ENCODE measurements around the gene EHF. TPM values are rescaled to one million over a fixed set of nuclear protein-coding genes. Genes with fewer than 3 reads are reported as not detected.

Gene EHF
- total RNA-seq, 1 experiment from 2014 or later: 118 TPM

DNA sequence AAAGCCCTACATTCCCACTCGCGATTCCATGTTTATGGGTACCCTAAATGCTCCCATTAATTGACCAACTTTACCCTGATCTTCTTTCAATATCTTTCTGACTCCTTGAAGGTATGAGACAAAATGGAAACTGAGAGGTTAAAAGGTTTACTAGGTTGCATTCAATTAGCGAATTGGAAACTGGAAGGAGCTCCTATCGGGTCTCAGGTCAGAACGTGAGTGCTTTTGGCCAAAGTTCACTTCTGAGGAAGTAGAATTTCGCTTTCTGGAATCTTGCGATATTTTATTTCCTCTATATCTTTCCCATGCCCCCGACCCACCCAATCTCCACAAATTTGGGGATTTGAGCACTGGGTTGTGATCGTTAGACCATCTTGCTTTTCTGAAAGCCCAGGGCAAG lies 2.6 kb downstream of the EHF start:
- Histone ChIP-seq H3K4me1 (replicated peaks; ENCODE audit: insufficient read depth) (peaks cover 67% of the 10 kb centered on the region), H3K36me3 (ENCODE audit: low read depth) (peaks cover 53% of the 10 kb centered on the region), H3K27ac (peak overlapping the region; percentile 96), H3K79me2 (ENCODE audit: low read depth) (peaks cover 95% of the 10 kb centered on the region), H2AFZ (no peak overlapping the region), H3F3A (ENCODE audit: insufficient read depth, low read depth) (peaks cover 48% of the 10 kb centered on the region), H3K27me3 (ENCODE audit: insufficient read depth, low read depth) (no peaks in the 10 kb centered on the region), H3K4me3 (peak overlapping the region; percentile 89), H4K20me1 (ENCODE audit: insufficient read depth) (peaks cover 20% of the 10 kb centered on the region), H3K9me3 (ENCODE audit: insufficient read depth, low read depth) (no peaks in the 10 kb centered on the region), H3K4me2 (peak overlapping the region; percentile 97), H3K9me2 (ENCODE audit: insufficient read depth) (no peaks in the 10 kb centered on the region)
- DNase-seq: peak in 1 of 2 experiments; percentile 35
- POLR2A ChIA-PET (ENCODE audit: unreplicated experiment): interaction anchor here (0.6 kb wide), 2 partner anchors 9 to 58 kb away, joined by 3 read pairs; no protein-coding TSS in a partner anchor
- intact Hi-C loops (cut with micrococcal nuclease; ENCODE audit: unreplicated experiment): loop anchor here (5.0 kb wide), 1 partner anchor 44 kb away; no protein-coding TSS in a partner anchor
- TF ChIP-seq, protein P1, sequence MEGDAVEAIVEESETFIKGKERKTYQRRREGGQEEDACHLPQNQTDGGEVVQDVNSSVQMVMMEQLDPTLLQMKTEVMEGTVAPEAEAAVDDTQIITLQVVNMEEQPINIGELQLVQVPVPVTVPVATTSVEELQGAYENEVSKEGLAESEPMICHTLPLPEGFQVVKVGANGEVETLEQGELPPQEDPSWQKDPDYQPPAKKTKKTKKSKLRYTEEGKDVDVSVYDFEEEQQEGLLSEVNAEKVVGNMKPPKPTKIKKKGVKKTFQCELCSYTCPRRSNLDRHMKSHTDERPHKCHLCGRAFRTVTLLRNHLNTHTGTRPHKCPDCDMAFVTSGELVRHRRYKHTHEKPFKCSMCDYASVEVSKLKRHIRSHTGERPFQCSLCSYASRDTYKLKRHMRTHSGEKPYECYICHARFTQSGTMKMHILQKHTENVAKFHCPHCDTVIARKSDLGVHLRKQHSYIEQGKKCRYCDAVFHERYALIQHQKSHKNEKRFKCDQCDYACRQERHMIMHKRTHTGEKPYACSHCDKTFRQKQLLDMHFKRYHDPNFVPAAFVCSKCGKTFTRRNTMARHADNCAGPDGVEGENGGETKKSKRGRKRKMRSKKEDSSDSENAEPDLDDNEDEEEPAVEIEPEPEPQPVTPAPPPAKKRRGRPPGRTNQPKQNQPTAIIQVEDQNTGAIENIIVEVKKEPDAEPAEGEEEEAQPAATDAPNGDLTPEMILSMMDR (conservative IDR thresholded peaks at IDR 0.05): no peak
- no peak for TF ChIP-seq EZH2 (IDR thresholded peaks at IDR 0.05; ENCODE audit: low read depth)
- no TSS peak for BruUV-seq (replicated peaks)
- CTCF ChIA-PET: no interaction called here

DNA sequence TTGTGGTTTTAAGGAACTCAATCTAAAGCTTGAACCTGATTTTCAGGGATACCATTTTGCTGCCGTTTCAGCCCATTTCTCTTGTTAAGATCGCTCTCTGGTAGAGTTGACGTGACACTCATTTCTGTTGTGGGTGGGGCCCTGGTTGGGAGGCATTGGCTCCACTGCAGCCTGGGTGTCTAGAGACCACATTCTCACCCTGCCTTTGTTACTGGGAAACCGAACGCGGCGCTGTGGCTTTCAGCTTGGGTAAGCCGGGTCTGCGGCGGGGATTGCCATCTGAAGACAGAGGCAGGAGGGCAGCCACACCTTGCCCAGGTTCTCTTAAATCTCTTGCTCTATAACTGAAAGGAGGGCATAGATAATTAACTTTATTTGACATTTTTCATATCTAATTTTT lies 3.2 kb downstream of the EHF start:
- no peaks in the 10 kb centered on the region for H3K9me2 ChIP-seq (ENCODE audit: insufficient read depth)
- POLR2A ChIA-PET (ENCODE audit: unreplicated experiment): interaction anchor here (0.6 to 1.6 kb wide), 4 partner anchors 9 to 796 kb away, joined by 3 to 11 read pairs (median 7); no protein-coding TSS in a partner anchor
- peaks cover 20% of the 10 kb centered on the region for H4K20me1 ChIP-seq (ENCODE audit: insufficient read depth)
- peaks cover 67% of the 10 kb centered on the region for H3K4me1 ChIP-seq (replicated peaks; ENCODE audit: insufficient read depth)
- TF ChIP-seq, protein P1 (conservative IDR thresholded peaks at IDR 0.05): peak; percentile 27; the same call in 1 of the 2 replicates
- no peak for TF ChIP-seq EZH2 (IDR thresholded peaks at IDR 0.05; ENCODE audit: low read depth)
- H3K4me2 ChIP-seq: peak overlapping the region; percentile 97
- H3F3A ChIP-seq (ENCODE audit: insufficient read depth, low read depth): peaks cover 54% of the 10 kb centered on the region
- BruUV-seq (replicated peaks): no TSS peak
- peaks cover 97% of the 10 kb centered on the region for H3K79me2 ChIP-seq (ENCODE audit: low read depth)
- DNase-seq: peak; percentile 79 to 80
- H3K4me3 ChIP-seq: peak overlapping the region; percentile 89
- no peak overlapping the region for H2AFZ ChIP-seq
- intact Hi-C loops (cut with micrococcal nuclease; ENCODE audit: unreplicated experiment): loop anchor here (5.0 kb wide), 1 partner anchor 43 kb away; no protein-coding TSS in a partner anchor
- H3K9me3 ChIP-seq (ENCODE audit: insufficient read depth, low read depth): no peaks in the 10 kb centered on the region
- H3K27me3 ChIP-seq (ENCODE audit: insufficient read depth, low read depth): no peaks in the 10 kb centered on the region
- CTCF ChIA-PET: interaction anchor here (0.6 to 1.0 kb wide), 2 partner anchors 23 to 31 kb away, joined by 3 read pairs; no protein-coding TSS in a partner anchor
- H3K36me3 ChIP-seq (ENCODE audit: low read depth): peaks cover 59% of the 10 kb centered on the region
- peak overlapping the region; percentile 96 for H3K27ac ChIP-seq

DNA sequence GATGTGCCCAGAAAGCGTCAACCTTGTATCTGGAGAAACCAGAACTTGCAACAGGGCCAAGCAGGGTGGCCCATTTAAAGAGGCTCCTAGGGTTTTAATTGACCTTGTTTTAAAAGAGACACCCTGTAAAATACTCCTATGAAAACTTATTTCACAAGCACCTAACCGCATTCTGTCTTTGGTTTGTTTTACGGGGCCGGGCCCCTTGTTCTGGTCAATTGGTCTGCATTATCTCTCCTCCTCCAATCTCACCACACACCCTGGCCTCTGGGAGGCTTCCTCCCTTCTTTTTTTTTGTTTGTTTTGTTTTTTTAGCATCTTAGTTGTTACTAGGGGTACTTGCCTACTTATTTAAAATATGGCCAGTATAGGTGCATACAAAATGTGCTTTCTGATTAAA lies 4.7 kb downstream of the EHF start:
- H3K4me3 ChIP-seq: peak overlapping the region; percentile 89
- CTCF ChIA-PET: no interaction called here

More for the DNA sequence above, 4.7 kb downstream of the EHF start:
- POLR2A ChIA-PET (ENCODE audit: unreplicated experiment): interaction anchor here (1.6 kb wide), 1 partner anchor 15 kb away, joined by 10 read pairs; no protein-coding TSS in a partner anchor
- no TSS peak for BruUV-seq (replicated peaks)
- H3K9me3 ChIP-seq (ENCODE audit: insufficient read depth, low read depth): no peaks in the 10 kb centered on the region
- H3K36me3 ChIP-seq (ENCODE audit: low read depth): peaks cover 71% of the 10 kb centered on the region
- H3K4me1 ChIP-seq (replicated peaks; ENCODE audit: insufficient read depth): peaks cover 67% of the 10 kb centered on the region
- H3K27me3 ChIP-seq (ENCODE audit: insufficient read depth, low read depth): no peaks in the 10 kb centered on the region
- H3F3A ChIP-seq (ENCODE audit: insufficient read depth, low read depth): peaks cover 60% of the 10 kb centered on the region
- intact Hi-C loops (cut with micrococcal nuclease; ENCODE audit: unreplicated experiment): no loop called here
- no peak overlapping the region for H2AFZ ChIP-seq
- H3K79me2 ChIP-seq (ENCODE audit: low read depth): peaks cover 97% of the 10 kb centered on the region
- DNase-seq: peak in 1 of 2 experiments; percentile 45
- peaks cover 20% of the 10 kb centered on the region for H4K20me1 ChIP-seq (ENCODE audit: insufficient read depth)
- peak overlapping the region; percentile 97 for H3K4me2 ChIP-seq
- peak overlapping the region; percentile 96 for H3K27ac ChIP-seq
- TF ChIP-seq EZH2 (IDR thresholded peaks at IDR 0.05; ENCODE audit: low read depth): no peak
- TF ChIP-seq, protein P1 (conservative IDR thresholded peaks at IDR 0.05): no peak
- H3K9me2 ChIP-seq (ENCODE audit: insufficient read depth): no peaks in the 10 kb centered on the region

All from PC-9 (cell line).